ENCODE results near the gene CNTNAP2.
"Not testable (repeated sequence)": the region's sequence is repeated elsewhere in the genome, so short reads cannot be mapped to it uniquely, and the experiment has no call there.

Gene CNTNAP2

DNA sequence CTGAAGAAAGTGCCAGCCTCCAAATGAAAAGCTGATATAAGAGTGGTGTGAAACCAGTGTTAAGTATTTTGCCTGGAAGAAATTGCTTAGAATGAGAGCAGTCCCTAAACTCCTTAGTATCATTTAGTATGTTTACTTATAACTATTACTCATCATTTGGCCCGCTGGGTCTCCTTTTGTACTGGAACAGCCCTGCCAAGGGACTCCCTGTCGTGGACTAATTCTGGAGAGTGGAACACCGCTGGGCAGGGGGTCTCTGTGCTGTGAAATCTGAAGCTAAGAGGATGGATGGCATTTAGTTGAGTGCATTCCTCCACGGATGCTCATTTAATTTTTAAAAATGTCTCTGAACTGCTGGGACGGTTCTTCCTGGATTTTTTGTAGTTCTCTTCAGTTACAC lies 1584.1 kb downstream of the CNTNAP2 start:
- DNase-seq, result no peak

DNA sequence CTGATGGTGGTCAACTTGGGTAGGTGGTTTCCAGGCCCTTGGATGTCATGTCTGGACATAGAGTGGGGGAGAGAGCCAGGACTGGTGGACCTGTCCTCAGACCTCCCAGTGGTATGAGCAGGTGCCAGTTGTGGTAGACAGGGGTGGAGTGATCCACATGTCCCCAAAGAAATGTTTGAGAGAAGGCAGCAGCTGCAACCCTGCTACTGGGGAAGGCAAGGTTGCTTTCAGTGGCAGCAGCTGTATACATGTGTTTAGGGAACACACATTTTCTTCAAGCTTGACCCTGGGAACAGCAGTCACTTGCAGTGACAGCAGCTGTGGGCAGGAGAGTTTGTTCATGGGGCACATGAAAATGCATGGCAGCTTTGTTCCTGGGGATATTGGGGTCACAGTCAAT lies 1591.3 kb downstream of the CNTNAP2 start:
- DNase-seq, result no peak

DNA sequence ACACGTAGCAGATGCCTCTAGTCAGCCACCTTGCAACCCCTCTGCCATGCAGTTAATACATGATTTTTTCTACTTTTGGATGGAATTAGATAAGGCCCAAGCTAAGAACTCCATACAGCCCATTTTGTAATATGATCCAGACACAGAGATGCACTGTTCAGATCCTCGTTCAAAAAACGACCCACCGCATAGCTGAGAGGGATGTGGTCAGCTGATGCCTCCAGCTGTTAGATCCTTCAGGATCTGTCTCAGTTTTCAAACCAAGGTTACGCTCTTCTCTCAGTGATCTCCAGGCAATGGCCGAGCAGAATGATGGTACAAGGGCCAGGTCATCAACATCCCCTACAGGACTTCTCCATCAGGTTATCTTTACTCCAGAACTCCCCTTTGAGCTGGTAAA lies 1592.3 kb downstream of the CNTNAP2 start:
- no peak for DNase-seq

DNA sequence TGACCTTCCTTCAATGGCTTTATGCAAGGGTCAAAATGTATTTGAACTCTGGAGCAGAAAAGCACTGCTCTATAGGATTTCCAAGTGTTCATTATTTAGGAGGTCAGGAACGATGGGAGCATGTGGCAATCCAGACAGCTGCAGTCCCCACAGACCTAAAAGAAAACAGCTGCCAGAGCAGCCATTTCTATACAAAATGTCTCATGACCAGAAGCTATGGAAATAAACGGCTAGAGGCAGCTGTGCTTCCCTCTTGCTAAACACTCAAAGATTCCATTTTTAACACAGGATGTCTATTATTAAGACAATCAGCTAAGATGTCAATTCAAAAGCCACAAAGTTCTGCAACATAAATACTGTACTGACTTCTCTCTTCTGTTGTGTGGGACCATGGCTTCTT lies 1594.8 kb downstream of the CNTNAP2 start:
- no peak for DNase-seq

DNA sequence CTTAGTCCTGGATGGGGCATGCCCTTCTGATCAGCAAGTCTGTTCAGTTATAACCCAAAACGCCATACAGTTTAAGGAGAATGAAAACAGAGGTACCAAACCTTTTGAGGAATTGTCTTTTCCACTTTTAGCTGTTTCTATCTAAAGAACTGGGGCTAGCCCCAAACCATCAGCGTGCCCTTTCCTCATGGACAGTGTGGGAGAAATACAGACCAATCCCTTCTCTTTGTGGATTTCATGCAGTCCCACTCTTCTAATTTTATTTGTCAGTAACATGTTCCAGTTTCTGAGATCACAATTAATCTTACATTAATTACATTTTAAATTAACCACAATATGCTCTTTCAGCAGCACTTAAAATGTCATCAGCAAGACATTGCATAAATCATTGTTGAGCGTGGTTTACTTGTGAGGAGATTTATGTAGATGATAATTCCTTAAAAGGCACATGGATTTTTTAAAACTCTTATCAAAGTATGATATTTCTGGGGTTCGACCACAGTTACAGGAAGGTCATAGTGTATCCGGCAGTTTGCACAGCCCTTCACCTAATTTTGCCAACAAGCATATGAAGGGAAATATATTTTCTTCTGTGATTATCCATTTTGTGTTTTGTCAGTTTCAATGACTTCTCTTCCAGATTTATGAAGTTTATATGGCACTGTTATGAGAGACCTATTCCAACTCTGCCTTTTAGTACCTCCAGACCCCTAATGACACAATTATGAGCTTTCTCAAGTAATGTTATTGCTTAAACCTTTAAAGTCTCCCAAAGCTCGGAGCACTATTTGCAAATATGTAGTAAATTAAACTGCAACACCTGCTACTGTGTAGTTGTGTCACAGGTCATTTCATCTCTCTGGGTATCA lies 1605.6 kb downstream of the CNTNAP2 start:
- no peak for DNase-seq

DNA sequence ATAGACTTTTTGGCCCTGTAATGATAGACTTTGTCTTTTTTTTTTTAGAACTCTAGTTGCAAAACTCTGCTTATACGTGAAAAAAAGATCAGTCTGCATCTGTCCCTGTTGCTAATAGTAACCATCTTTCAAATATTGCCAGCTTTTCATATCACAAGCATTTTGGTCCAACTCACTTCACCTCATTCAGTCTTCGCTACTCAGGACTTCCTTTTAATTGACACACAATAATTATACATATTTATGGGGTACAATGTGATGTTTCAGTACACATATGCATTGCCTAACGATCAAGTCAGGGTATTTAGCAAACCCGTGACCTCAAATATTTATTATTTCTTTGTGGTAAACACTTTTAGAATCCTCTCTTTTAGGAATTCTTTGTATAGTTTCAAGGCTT lies 1606.9 kb downstream of the CNTNAP2 start:
- no peak for DNase-seq

DNA sequence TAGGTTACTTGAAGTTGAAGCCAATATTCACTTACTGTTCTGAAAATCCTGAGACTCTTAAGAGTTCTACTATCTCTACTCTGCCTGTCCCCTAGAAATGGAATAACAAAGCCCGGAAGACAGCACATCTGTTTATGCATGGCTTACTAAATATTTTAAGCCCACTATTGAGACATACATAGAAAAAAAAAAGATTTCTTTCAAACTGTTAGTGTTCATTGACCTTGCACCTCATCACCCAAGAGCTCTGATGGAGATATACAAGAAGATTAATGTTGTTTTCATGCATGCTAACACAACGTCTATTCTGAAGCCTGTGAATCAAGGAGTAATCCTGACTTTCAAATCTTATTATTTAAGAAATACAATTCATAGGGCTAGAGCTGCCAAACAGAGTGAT lies 1614.7 kb downstream of the CNTNAP2 start:
- DNase-seq, result no peak

DNA sequence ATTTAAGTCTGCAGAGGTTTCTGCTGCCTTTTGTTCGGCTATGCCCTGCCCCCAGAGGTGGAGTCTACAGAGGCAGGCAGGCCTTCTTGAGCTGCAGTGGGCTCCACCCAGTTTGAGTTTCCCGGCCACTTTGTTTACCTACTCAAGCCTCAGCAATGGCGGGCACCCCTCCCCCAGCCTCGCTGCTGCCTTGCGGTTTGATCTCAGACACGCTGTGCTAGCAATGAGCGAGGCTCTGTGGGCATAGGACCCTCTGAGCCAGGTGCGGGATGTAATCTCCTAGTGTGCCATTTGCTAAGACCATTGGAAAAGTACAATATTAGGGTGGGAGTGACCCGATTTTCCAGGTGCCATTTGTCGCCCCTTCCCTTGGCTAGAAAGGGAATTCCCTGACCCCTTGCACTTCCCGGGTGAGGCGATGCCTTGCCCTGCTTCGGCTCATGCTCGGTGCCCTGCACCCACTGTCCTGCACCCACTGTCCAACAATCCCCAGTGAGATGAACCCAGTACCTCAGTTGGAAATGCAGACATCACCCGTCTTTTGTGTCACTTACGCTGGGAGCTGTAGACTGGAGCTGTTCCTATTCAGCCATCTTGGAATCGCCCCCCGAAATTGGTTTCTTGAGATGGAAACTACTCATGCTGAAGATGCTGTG lies 1621.1 kb downstream of the CNTNAP2 start:
- DNase-seq, result not testable (repeated sequence)

DNA sequence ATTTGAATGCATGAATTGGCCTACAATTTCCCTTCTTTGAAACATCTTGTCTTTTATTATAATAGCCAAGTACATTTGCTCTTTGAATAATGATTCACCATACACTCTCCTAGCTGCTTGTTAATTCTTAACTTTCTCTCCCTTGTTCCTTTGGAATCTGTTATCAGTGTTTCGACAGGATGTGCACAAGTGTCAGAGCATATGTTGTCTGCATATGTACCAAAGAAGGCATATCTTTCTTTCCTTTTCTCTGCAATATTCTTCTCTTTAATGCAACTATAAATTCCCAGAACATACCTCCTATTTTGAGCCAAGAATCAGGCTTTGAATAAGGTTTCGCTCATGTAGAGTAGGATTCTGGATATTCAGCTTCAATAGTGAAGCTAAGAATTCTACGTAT lies 1625.7 kb downstream of the CNTNAP2 start:
- no peak for DNase-seq

DNA sequence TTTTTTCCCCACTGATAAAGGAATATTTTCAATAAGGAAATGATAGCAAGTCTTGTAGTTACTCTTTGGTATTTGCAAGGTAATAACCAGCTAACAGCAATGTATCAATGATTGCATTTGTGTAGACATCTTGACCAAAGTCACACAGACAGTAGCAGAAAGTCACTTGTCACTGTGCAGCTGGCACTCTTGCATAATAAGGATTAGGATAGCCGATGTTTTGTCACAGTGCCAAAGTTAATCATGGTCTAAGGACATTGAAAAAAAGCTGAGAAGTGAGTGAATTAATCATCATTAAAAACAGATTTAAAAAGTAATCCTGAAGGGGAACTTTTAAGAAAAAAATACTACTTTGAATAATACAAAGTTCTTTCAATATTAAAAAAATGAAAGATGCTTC lies 1639.7 kb downstream of the CNTNAP2 start:
- DNase-seq, result no peak

DNA sequence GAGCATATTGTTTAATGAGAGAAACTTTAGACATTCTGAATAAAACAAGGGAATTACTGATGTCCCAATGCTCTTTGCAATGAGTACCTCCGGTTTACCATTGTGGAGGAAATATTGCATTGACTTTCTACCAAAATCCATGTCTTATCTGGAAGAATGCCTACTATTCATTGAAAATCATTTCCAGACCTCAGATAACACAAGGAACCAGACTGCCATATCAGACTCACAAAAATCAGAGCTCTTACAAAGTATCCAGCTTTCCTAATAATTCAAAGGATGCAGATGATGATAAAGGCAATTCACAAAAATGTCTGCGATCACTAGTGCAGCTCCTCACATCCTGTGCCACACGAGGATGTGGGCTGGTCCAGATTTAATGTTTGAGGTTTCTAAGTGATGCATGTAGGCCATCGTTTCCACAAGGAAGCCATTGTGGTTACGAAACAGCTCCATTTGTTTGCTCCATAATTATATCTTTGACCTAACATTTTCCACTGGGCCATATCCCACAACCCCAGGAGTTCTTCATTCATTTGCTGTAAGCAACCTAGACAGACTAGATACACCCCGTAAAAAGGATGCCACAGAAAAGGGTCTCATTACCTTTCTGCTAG lies 1642.8 kb downstream of the CNTNAP2 start:
- DNase-seq, result no peak

DNA sequence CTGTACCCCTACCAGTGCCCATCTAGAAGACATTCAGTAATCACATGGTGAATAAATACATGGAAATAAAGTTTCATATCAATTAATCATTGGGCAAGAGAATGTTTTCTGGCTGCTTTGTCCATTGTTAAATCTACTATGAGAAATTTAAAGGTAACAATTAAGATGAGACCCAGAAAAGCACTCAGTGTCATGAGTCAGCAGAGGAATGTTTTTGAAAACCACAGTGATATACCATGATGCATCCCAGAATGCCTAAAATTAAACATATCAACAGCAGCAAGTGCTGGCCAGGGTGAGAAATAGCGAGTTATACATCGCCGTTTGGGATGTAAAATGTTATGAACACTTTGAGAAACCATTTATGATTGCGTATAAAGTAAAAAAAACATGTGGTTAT lies 1648.7 kb downstream of the CNTNAP2 start:
- DNase-seq, result no peak

DNA sequence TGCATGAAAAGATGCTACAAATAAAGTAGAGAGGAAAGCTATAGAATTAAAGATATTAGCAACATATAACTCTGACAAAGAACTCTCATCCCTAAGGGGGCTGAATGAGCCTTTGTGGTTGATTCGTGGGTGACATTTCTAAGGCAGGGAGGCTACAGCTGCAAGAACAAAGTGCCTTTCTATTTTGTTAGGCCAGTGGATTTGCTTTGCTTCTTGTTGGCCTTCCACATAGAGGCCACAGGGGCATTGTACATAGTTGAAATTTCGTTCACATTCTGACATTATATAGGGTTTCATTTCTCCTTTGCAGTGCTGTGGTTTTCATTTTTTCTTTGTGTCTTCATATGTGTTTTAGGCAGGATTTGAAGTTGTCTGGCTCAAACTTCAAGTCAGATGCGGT lies 1654.7 kb downstream of the CNTNAP2 start:
- no peak for DNase-seq

DNA sequence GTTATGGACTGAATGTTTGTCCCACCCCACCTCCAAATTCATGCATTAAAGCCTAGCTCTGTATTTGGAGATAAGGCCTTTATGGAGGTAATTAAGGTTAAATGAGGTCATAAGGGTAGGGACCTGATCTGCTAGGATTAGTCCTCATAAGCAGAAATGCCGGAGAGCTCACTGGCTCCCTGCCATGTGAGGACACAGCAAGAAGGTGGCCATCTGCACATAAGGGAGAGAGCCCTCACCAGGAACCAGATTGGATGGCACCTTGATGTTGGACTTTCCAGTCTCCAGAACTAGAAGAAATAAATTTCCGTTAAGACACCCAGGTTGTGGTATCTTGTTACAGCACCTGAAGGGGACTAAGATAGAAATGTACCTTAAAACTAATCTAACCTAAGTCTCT lies 1657.9 kb downstream of the CNTNAP2 start:
- no peak for DNase-seq

DNA sequence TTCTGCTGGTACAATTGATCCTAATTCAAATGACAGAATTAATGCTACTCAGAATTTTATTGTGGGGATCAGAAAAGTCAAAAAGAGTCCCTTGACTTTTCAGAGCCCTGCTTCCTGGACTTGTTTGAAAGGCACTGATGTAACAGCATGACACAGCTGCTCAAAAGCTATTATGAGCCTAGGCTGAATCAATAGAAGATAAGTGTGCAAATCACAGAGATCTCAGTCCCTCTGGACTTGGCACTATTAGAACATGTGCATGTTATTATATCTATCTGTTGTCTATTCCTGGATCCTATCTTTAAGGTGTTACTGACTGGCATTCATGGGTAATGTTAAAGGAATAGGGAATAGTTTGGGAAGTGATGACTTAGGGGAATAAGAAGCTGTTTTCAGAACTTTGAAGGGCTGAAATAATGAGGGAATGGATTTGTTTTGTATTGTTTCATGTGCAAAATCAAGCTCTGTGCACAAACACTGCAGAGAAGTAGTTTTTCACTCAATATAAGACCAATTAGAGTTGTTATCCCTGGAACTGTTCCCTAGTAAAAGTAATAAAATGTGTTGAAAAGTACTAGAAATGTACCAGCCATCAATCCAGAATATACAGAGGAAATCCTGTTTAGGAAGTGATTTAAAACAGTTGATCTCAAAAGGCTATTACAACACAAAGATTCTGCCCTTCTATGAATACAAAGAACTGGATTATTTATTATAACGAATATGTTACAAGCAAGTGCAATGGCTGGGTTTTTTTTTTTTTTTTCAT lies 1659.1 kb downstream of the CNTNAP2 start:
- no peak for DNase-seq

DNA sequence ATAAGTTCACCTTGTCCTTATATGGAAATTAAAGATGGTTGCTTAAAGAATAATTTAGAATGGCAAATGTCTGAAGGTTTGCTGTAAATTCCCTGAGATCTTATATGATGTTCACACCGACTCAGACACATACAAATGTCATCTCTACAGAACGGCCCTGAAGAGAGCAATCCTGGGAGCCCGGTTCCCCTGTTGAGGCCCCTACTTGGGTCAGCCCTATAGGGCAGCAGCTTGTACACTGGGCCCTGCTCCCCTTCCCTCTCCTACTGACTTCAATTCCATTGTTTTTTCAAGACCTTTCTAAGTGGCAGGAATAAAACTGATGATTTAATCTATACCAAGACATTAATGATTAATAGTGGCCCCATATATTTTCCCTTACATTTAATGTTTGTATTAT lies 1660.7 kb downstream of the CNTNAP2 start:
- DNase-seq, result no peak

DNA sequence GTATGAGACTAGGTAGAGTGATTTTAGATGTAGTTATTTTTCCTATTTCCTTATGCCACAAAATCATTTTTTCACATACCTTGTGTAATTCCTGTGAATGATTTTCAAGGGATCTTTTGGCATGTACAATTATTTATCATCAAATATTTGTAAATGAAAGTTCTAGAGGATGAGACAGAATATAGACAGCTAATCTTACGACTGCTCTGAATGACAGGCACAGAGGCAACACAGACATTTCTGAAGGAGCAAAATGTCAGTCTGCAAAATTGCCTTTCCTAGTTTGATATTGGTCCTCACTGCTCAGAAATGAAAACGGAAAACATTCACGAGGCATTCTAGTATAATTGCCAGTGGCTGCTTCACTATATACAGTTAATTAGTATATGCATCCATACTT lies 1663.3 kb downstream of the CNTNAP2 start:
- no peak for DNase-seq

DNA sequence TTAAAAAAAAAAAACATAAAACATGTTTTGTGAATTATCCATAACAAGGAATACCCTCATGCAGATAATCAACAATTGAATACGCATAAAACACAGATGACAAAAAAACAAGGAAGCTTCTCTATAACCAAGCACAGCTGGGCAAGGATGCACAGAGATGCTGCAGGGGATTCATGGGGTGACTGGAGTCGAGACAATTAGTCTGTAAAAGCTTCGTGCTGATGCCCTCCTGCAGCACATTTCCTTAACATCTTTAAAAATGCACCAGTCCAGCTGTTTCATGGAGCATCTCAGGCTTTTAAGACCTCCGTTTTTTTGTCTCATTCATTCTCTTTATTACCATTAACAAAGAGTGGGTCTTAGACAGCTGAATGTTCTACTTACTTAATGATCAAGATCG lies 1680.0 kb downstream of the CNTNAP2 start:
- no peak for DNase-seq

DNA sequence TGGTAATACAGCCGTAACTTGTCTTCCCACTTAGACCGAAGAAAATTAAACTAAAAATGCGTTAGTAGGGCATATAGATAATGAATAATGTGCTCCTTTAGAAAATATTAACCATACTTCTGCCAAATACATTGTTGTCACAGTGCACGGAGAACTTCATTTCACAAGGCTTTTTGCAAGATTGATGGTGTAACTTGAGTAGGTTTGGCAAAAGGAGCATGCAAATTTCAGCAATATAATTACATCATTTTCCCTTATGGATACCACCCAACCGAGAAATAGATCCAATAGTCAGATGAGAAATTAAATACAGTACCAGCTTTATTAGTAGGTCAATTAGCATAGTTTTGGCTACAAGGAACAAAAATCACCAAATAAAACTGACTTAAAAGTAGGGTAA lies 1681.4 kb downstream of the CNTNAP2 start:
- no peak for DNase-seq

DNA sequence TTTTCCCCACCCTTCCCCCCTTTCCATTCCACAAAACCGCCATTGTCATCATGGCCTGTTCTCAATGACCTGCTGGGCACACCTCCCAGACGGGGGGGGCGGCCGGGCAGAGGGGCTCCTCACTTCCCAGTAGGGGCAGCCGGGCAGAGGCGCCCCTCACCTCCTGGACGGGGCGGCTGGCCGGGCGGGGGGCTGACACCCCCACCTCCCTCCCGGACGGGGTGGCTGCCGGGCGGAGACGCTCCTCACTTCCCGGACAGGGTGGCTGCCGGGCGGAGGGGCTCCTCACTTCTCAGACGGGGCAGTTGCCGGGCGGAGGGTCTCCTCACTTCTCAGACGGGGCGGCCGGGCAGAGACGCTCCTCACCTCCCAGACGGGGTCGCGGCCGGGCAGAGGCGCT lies 1685.2 kb downstream of the CNTNAP2 start:
- not testable (repeated sequence) for DNase-seq

DNA sequence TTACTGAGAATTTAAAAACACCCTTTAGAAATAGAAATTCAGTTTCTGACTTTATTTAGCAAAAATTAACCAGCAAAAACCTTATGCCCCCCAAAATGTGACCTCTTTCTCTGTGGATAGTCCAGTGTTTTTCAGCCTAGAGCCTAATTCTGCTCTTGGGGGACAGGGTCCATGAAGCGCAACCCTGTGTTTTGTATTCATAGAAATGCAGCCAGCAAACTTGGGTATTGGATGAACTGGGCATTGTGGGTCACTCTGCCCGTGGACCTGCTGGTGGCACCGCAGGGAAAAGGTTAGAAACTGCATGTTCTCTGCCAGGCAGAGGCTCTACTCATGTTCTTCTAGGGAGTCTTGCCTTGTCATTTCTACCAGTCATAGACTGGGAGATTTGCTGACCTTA lies 1686.5 kb downstream of the CNTNAP2 start:
- DNase-seq, result no peak

DNA sequence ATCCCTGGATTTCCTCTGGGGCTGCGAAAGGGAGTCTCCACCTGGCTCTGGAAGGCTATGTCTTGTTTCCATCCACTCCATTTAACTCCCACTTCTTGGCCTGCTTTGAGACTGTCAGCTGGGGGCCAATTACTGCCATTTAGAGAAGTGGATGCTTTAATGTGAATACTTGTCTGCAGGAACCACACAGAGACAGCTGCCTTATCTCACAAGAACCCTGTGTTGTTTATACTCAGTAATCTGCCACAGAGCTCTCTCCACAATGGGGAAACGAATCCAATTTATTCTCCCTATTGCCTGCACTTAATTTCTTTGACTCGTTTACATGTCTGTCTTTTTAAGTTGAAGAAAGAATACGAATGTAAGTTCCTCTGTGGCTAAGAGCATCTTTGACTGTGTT lies 1687.0 kb downstream of the CNTNAP2 start:
- no peak for DNase-seq

DNA sequence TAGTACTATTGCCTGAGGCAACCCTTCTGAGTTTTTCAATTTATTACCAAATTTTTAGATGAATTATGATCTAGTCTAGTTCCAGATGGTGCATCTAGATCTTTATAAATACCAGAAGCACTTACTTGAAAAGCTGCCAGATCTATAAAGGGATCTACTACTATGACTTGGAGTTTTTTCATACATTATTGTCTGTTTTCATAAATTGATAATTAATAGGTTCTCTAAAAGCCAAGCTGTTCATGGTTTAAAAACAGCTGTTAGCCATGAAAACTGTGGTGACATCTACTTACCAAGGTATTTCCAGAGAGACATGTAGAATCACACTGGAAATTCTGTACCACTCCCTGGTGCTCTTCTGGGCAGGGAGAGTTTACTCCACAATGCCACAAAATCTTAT lies 1687.4 kb downstream of the CNTNAP2 start:
- DNase-seq, result no peak

All from activated T-cell treated with anti-CD3 and anti-CD28 coated beads, Interleukin-2, amount 50 U/mL, for 1 hour (primary cell).